Umbilical cord (tissue), 2 donors: Measurements from ENCODE around the gene PRR22. TPM values are rescaled to one million over a fixed set of nuclear protein-coding genes. Genes with fewer than 3 reads are reported as not detected.

Source experiments
- DNase-seq: peaks from one replicate; pipeline ENCODE4 v3.0.0-alpha.2; 2015; ENCODE audit warnings: low spot score
- total RNA-seq: library from RNA; depleted of rRNA; stranded (reverse); fragments of >200 nt; gene quantifications from one replicate; pipeline ENCODE4 v1.2.3, GENCODE V29; 2014; ENCODE audit warnings: low replicate concordance; ENCODE audit not compliant: insufficient read depth

The PRR22 gene
- total RNA-seq, 1 donor from 2014 or later = 3.4 TPM

GRCh38 chr19:5814123-5814851 lies 29.7 kb upstream of the PRR22 start:
- no peak for DNase-seq

DNA sequence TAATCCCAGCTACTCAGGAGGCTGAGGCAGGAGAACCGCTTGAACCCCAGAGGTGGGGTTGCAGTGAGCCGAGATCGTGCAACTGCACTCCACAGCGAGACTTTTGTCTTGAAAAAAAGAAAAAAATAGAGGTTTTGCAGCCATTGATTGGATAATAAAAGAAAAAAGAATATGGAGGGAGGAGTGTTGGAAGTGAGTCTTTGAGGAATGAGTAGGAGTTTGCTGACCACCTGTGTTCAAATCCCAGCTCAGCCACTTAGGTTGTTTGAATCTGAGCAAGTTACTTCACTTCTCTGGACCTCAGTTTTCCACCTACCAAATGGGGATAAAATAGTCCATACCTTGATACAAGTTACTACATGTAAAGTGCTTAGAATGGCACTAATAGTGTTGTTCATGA lies 26.6 kb upstream of the PRR22 start:
- DNase-seq = no peak

DNA sequence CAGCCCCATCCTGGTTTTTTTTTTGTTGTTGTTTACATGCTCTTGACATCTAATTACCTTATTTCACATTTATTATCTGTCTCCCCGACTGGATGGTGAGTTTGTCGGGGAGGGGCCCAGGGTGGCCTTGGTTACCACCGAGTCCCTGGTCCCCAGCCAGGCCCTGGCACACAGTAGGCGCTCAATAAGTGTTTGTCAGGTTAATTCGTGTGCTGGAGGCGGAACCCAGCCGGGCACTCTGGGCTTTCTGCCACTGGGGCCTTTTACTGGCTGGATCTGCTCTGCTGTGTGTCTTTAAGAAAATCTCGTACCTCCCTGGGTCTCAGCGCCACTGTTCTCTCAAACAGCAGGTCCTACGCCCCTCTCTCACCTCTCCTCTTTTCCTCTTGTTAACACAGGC lies 24.9 kb upstream of the PRR22 start:
- DNase-seq = no peak

- DNase-seq = no peak
Observed at GRCh38 chr19:5809053-5809452, 24.5 kb upstream of the PRR22 start.

DNA sequence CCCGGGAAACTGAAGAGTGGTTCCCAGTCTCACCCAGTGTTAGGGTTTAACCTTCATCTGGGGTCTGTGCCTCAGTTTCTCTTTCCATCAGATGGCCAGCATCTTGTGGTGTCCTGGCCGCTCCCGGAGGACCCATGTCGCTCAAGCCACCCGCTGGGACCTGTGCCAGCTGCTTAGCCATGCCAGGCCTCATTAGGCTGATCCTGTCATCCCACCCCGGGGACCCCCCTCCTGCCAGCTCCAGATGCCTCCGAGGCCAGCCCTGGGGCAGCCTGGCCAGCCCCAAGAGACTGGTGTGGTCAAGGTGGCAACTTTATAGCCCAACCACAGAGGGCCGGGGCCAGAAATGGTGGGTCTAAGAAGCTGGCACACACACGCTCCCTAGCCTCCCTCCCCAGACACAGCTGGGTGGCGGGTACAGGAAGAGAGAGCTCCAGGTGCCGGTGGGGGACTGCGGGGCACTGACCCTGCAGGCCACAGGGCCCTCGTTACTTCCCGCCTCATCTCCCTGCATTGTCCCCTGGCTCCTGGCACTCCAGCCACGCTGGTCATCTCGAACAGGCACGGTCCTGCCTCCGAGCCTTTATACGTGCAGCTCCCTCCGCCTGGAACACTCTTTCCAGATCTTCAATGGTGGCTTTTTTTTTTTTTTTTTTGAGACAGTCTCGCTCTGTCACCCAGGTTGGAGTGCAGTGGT lies 23.7 kb upstream of the PRR22 start:
- DNase-seq = no peak

DNA sequence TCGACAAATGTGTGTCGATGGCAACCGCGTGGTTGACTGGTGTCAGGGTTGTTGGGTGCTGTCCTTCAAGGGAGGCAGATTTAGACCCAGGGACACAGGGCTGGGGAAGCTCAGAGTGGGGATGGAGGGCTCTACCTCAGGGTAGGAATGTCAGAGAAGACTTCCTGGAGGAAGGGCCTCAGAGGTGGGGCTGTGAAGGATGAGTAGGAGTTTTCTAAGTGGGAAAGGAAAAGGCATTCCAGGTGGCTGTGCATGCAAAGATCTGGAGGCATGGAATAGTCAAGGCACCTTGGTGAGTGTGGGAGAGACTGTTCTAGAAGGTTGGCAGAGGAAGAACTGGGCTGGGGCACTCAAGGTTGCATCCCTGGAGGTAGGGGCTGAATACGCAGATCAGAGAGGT lies 22.4 kb upstream of the PRR22 start:
- no peak for DNase-seq

GRCh38 chr19:5806133-5806489 lies 21.6 kb upstream of the PRR22 start:
- DNase-seq = no peak

DNA sequence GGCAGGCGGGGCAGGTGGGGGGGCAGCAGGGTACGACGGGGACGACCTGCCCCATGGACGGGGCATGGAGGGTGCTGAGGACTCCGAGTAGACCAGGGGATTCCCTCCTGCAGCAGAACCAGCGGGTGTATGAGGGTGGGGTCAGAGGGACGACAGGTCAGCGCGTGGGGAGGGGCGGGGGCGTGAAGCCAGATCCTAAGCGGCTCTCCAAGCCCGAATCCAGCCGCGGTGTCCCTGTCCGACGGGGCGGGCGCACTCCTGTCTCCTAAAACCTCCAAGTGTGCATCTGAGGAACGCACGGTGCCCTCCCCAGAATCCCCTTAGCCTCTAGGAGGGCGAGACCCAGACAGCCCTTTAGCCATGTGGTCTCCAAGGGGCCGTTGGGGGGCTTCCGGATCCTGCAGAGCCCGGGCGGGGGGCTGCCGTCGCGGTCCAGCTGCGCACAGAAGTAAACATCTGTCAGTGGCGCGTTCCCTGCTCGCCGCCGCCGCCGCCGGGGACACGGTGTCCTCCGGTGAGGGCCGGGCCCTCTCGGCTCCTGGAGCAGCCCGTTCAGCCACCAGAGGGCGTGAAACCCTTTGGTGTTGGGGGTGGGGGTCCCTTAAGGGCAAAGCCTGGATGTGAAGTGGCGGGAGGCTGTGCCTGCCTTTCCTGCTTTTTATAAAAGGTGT lies 21.1 kb upstream of the PRR22 start:
- peak; percentile 69 for DNase-seq

DNA sequence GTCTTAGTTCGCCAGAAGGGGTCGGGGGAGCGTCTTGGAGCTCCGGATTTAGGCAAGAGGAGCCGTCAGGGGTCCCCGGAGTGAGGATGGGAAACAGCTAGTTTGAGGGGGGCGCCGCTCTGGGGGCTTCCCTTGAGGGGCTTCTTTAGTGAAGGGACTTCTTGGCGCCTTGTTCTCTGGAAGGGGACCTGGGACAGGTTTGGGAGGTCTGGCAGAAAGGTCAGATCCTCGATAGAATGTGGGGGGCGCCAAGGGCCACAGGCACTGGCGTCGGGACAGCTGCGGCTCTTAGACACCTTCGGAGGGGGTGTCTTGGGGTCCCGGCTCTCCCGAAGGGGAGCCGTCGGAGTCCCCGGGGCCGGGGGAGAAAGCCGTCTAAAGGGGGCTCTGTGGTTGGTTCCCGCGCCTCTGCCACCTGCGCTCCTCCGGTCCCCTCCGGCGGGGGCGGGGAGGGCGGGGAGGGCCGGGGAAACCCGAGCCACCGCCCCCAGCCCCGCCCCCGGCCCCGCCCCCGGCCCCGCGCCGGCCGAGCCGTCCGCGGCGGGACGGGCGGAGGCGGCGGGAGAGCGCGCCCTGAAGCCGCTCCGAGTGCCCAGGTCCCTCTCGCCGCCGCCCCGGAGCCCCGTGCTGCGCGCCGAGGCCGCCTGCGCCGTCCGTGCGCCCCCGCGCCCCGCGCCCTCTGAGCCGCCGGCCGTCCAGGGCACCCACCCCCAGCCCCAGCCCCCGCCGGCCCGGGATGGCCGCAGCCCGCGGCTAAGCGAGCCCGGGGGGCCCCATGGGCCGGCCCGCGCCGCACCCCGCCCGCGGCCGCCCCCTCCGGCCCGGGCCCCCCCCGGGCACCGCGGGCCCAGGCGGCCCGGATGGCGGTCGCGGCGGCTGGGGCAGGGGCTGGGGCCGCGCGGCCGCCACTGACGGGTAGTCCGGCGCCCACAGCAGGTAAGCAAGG lies 20.2 kb upstream of the PRR22 start, which contains the start of gene NRTN:
NRTN (plus strand) TSS at position 552 of the 946 bp plus-strand sequence. CDS start 19,099 bp downstream, outside the sequence.
- DNase-seq = no peak

DNA sequence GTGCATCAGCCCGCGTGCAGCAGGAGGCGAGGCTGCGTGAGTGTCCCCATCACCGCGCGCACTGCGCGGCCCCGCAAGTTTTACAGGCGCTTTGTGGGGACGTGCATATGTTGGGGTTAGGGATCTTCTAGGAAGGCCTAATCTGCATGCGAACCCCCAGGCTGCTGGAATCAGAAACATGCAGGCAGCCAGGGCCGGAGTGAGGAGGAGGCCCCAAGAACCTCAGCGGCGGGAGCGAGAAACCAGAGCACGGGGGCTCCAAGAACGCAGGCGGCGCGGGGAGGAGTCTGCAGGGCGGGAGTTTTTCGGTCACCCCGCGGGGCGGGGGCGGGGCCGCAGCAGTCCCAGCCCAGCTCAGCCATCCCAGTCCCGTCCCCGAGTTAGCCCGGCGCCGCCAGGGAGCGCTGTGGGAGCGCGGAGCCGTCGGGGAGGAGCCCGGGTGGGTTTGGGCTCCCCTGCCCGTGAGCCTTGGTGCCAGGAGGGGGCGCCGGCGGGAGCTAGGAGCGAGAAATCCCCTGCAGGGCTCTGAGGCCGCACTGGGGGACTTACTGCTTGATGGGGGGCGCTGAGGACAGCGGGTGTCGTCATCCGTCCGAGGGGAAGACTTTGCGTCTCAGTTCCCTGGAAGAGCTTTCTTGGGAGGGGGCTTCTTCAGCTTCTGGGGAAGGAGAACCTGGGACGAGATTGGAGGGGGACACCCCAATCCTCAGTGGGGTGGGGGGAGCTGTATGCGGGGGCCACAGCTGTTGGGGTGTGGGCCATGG lies 19.4 kb upstream of the PRR22 start:
- peak; percentile 93 for DNase-seq

GRCh38 chr19:5803441-5803751 lies 18.9 kb upstream of the PRR22 start:
- no peak for DNase-seq

GRCh38 chr19:5801796-5802619 lies 17.5 kb upstream of the PRR22 start:
- peak; percentile 52 for DNase-seq

DNA sequence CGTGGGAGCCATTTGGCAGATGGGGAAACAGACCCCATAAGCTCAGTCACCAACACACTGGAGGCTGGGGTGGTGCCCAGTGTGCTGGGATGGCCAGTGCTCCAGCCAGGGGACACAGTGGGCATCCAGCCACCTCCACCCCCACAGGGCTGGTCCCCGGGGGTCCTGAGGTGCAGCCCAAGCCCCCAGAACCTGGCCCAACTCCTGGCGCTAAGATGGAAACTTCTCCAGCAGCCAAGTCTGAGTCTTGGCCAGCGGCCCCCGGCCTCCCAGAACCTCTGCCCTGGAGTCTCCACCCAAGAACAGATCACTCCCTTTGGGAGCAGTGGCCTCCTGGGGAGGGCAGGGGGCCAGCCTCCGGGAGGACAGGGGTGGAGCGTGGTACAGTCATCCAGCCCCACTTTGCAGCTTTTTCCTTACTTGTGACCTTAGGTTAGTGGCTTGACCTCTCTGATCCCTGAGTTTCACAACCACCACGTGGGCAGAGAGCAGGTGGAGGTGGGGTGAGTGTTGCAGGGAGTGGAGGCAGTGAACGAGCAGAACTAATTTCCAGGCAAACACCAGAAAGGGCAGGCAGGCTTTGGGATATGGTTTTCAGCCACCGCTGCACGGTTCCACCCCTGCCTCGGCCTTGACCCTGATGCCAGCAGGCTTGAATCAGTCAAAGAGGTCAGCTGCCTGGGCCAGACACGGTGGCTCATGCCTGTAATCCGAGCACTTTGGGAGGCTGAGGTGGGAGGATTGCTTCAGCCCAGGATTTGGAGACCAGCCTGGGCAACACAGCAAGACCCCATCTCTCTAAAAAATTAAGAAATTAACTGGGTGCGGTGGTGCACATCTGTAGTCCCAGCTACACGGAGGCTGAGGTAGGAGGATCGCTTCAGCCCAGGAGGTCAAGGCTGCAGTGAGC lies 16.1 kb upstream of the PRR22 start:
- DNase-seq = no peak

- DNase-seq = peak; percentile 36
Observed at GRCh38 chr19:5799247-5800241, 15.0 kb upstream of the PRR22 start.

DNA sequence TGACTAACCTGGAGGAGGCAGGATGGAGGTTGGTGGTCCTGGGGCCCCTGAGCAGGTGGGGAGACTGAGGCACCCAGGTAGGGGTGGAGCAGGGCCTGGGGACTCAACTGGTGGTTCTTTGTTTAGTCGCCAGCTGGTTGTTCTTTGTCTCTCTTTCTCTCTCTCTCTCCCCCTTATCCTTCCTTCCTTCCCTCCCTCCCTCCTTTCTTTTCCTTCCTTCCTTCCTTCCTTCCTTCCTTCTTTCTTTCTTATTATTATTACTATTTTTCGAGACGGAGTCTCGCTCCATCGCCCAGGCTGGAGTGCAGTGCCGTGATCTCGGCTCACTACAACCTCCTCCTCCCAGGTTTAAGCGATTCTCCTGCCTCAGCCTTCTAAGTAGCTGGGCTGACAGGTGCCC lies 13.7 kb upstream of the PRR22 start:
- no peak for DNase-seq

DNA sequence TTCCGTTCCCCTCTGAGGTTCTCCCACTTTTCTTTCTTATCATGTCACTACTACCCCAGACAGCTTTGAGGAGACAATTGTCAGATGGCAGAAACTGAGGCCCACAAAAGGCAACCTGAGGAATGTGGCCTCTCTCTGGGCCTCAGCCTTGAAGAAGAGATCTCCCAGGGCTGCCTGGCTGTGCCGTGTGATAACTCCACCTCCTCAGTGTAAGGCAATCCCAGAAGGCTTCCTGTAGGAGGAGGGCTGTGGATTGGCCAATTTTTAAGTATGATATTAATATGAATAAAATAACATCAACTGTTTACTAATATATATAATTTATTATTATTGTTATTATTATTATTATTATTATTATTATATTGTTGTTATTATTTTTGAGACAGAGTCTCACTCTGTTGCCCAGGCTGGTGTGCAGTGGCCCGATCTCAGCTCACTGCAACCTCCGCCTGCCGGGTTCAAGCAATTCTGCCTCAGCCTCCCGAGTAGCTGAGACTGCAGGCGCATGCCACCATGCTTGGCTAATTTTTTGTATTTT lies 10.9 kb upstream of the PRR22 start:
- DNase-seq = no peak

- DNase-seq = no peak
Observed at GRCh38 chr19:5793188-5793587, 8.6 kb upstream of the PRR22 start.
